Islet of Langerhans (tissue), 1 donor: ENCODE data around the gene TPPP2.

Experiments
- FAIRE-seq: peaks from one replicate; lab custom pipeline; 2011; peaks lifted over from hg19 to GRCh38; lab: Jason Lieb, UNC

Gene TPPP2

DNA sequence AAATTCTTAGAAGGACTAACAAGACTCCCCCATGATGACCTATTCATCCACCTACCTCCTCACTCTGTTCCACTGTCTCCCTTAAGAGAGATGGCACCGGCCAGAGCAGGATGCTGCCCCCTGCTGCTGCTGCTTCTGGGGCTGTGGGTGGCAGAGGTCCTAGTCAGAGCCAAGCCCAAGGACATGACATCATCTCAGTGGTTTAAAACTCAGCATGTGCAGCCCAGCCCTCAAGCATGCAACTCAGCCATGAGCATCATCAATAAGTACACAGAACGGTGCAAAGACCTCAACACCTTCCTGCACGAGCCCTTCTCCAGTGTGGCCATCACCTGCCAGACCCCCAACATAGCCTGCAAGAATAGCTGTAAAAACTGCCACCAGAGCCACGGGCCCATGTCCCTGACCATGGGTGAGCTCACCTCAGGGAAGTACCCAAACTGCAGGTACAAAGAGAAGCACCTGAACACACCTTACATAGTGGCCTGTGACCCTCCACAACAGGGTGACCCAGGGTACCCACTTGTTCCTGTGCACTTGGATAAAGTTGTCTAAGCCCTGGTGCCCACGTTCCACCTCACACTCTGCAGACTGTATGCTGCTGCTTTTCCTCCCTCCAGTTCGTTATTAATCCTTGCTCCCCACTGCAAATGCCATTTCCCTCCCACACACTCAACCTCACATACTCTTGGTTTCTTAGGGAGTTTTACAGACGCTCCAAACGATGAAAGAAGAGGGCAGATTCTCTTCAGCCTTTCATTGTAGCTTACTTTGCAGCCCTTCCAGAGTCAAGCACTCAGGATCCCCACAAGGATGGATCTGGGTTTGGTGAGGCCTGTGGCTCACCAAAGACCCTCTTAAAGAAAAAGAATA lies 28.0 kb downstream of the TPPP2 start, which contains the start of gene RNASE8:
TSS of gene RNASE8 (plus strand) at position 20 of the 873 bp plus-strand sequence. CDS start at position 91, 71 bp downstream.
- FAIRE-seq: no peak

- no peak for FAIRE-seq
Measured at GRCh38 chr14:21058903-21059302, 28.9 kb downstream of the TPPP2 start.

GRCh38 chr14:21059842-21060613 lies 30.0 kb downstream of the TPPP2 start:
- FAIRE-seq: no peak

DNA sequence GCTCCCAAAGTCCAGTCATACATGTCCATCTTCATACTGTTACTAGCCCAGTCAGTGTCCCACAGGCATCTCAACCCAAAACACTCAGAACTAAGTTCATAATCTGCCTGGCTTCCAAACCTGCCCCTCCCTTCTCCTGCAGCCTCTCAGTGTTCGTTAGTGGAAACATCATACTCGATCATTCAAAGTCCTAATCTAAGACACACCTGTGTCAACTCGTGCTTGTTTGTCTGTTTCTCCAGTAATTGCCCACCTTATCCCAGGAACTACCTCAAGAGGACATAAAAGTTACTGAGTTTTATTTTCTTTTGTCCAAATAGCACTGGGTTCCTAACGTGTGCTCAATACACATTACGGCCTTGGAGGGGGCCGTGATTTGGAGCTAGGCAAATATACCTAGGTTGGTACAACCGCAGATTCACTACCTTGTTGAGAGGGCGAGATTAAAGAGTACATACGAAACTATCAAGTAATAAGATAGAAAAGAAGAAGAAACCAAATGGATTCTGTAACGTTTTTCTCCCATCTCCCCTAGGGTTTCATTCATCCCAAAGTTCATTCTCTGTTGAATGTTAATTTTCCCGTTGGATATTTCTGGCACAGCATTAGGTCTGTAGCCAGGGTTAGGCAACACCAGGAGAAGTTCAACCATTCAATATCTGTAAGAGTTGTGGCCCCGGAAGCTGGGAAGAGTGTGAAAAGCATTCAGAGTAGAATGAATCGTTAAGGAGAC lies 30.8 kb downstream of the TPPP2 start:
- no peak for FAIRE-seq

DNA sequence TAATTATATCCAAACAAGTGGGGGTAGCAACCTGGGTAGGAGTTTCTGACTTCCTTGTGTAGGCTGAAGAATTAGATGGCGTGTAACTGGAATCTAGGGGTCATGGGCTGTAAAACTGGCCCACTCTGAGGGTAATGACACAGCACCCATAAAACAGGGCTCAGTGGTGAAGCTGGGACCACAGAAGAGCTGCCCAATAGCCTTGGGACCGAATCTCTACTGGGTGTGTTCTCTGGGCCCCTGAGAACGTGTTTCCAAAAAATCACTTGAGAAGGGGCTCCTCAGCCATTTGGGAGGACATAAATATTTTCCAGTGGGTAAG lies 31.3 kb downstream of the TPPP2 start:
- FAIRE-seq: no peak

DNA sequence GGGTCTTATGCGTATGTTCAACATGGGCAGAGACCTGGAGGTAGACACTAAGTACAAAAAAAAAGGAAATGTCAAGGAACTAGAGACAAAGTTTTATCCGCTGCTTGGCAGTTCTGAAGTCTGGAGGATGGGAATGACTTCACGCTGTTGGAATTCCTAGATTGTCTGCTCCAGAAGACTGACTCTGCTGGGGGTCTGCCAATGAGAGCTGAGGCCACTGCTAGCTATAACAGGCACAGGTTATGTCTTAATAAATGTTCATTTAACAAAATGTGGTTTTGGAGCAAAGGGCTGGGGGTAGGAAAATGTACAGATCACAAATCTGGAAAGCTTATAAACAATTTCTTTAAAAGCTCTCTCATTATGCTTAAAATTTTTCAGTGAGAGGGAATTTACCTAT lies 33.5 kb downstream of the TPPP2 start:
- FAIRE-seq: no peak

GRCh38 chr14:21066882-21067502 lies 37.0 kb downstream of the TPPP2 start:
- no peak for FAIRE-seq

GRCh38 chr14:21068521-21069387 lies 38.7 kb downstream of the TPPP2 start:
- FAIRE-seq: no peak

- no peak for FAIRE-seq
Measured at GRCh38 chr14:21069388-21070082, 39.5 kb downstream of the TPPP2 start.

GRCh38 chr14:21070083-21070609 lies 40.1 kb downstream of the TPPP2 start, which contains the start of gene ARHGEF40:
Gene ARHGEF40, plus strand, starts transcription at chr14:21070304. Its CDS starts 93 bp downstream, at chr14:21070397.
- FAIRE-seq: no peak

DNA sequence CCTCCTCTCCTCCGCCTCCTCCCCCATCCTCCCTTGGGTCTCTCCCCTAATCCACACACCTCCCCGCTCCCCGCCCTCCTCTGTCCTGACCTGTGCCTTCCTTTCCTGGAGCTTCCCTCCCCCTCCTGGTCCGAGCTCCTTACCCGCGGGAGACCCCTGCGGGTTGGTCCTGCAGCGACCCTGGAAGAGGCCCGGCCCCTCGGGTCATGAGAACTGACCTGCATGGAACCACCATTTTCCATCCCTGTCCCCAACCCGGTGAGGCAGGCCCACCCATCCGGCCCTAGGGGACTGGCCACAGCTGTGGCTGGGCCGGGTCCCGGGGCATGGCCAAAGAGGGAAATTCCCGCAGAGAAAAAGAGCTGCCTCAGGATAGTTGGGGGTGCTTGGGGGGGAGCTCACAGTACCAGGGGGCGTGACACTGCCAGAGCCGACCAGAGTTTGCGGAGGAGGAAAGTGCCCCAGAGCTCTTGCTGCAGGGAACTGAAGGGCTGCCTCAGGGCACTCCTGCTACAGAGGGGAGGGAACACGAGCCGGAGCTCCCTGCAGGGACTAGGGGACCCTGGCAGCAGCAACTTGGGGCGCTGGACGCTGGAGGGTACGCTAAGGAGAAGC lies 40.7 kb downstream of the TPPP2 start:
- no peak for FAIRE-seq

DNA sequence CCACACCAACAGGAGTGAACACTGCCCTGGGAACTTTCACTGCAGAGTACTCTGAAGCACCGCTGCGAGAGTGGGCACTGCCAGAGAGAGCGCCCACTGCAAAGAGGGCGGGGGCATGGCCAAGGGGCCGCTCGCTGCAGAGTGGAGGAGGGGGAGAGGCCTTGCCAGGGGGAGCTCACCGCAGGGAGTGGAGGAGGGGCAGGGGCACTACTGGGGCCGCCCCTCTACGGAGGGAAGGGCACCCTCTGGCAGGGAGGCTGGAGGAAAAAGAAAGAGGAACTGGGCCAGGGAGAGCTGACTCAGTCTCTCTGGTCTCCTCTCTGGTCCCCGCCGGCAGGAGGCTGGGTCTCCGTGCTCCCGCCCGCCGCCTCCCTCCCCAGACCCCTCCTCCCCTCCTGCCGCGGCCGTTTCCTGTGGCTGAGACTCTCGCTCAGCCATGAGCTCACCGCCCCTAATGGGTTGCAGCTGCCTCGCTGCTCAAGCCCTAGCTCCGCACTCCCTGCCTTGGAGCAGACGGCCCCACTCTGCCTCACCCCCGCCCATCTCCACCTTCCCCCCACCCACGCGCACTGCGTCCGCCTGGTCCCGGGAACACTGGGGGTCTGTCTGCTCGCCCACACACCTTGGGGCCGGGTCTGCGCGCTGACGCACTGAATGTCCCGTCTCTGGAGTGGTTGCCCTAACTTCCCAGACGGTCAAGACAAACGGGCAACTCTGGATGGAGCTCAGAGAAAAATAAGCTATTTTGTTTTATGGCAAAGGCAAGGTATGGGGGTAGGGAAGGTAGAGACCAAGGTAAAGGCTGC lies 41.4 kb downstream of the TPPP2 start:
- FAIRE-seq: no peak

DNA sequence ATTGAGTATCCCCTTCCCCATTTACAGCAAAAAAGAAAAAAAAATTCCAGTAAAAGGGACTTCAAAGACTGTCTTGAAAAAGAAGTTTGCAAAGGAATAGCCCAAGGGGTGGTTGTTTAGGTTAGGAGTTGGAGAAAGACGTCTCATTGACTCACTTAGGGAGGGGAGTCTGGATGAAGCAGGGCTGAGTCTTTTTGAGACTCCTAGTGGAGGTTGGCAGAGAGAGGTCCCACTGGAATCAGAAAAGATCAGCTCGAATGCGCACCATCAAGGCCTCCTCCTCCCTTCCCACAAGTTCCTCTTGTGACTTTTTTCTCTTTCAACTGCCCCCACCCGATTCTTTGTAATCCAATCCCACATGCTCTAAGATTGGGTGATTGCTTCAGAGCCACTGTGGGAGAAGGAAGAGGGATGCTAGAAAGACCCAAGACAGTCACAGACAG lies 42.0 kb downstream of the TPPP2 start:
- no peak for FAIRE-seq

- no peak for FAIRE-seq
Measured at GRCh38 chr14:21072781-21073339, 42.8 kb downstream of the TPPP2 start.

GRCh38 chr14:21073921-21074320 lies 43.9 kb downstream of the TPPP2 start:
- no peak for FAIRE-seq

DNA sequence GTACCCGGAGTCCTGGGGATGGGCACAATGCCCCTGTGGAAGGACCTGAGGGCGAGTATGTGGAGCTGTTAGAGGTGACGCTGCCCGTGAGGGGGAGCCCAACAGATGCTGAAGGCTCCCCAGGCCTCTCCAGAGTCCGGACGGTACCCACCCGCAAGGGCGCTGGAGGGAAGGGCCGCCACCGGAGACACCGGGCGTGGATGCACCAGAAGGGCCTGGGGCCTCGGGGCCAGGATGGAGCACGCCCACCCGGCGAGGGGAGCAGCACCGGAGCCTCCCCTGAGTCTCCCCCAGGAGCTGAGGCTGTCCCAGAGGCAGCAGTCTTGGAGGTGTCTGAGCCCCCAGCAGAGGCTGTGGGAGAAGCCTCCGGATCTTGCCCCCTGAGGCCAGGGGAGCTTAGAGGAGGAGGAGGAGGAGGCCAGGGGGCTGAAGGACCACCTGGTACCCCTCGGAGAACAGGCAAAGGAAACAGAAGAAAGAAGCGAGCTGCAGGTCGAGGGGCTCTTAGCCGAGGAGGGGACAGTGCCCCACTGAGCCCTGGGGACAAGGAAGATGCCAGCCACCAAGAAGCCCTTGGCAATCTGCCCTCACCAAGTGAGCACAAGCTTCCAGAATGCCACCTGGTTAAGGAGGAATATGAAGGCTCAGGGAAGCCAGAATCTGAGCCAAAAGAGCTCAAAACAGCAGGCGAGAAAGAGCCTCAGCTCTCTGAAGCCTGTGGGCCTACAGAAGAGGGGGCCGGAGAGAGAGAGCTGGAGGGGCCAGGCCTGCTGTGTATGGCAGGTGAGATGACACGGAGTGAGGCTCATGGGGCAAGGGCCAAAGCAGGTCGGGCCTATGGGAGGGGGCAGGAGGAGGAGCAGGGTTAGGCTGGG lies 44.6 kb downstream of the TPPP2 start:
- no peak for FAIRE-seq

DNA sequence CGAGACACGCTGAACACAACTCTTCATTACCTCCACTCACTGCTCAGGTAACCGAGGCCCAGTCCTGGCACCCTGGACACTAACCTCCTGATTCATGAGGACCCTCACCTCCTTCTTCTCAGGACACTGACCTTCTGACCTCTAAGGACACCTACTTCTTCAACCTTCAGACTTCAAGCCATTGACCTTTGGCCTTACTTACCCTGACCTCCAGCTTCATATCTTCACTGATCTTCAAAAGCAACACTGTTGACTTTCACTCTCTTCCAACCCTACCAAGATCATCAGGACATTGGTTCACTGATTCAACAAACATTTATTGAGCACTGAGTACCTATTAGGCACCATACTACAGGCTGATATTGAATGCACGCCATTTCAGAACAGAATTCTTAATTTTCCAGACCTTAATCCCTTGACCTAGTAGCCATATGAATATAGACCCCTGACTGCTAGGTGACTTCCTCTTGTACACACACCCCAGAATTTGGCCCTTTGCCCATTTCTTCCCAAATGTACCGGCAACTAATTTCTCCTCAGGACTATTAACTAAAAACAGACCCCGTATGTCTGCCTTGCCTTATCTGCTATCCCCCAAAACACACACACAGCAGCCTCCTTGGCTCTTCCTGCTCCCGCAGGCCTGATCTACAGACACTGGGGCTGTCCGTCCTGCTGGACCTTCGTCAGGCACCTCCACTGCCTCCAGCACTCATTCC lies 45.9 kb downstream of the TPPP2 start:
- no peak for FAIRE-seq
